PC-3 (cell line): Measurements from ENCODE around the gene CTF1. TPM values are rescaled to one million over a fixed set of nuclear protein-coding genes. Genes with fewer than 3 reads are reported as not detected.

Experiments used
- ATAC-seq: fragments of 200-7000 bp; cut with Tn5 transposase; 2 replicates; pipeline ENCODE4 v1.9.1; 2020; ENCODE audit warnings: mild to moderate bottlenecking, moderate library complexity
- BruUV-seq: library from RNA; stranded (reverse); fragments of 400-500 nt; replicated peaks from 2 replicates; lab custom pipeline; 2021; lab: Mats Ljungman, UMichigan
- CTCF ChIA-PET: fragments of 300-600 bp; sonication (Branson Sonifier 250); formaldehyde crosslinking; loops from one replicate; lab custom pipeline; 2022; ENCODE audit warnings: antibody characterized with exemption; lab: Charles Lee
- POLR2A ChIA-PET: fragments of 300-600 bp; sonication (Branson Sonifier 250); formaldehyde crosslinking; loops from one replicate; lab custom pipeline; 2022; ENCODE audit warnings: antibody characterized with exemption; ENCODE audit not compliant: unreplicated experiment; lab: Charles Lee
- DNase-seq: peaks from one replicate; pipeline ENCODE4 v3.0.0-alpha.2; 2015
- H2AFZ ChIP-seq: fragments of 300-600 bp; sonication (generic); 2 replicates; pipeline ENCODE4 v1.6.0; 2016; ENCODE audit warnings: antibody characterized with exemption, low read length
- H3F3A ChIP-seq: fragments of 300-600 bp; sonication (generic); one replicate; pipeline ENCODE4 v1.6.0; 2017; ENCODE audit warnings: antibody characterized with exemption, low read length, control low read depth, mild to moderate bottlenecking; ENCODE audit not compliant: unreplicated experiment
- H3K27ac ChIP-seq: fragments of 300-600 bp; sonication (generic); 2 replicates; pipeline ENCODE4 v1.5.1; 2016; ENCODE audit warnings: mild to moderate bottlenecking, low read length
- H3K27me3 ChIP-seq: fragments of 300-600 bp; sonication (generic); 2 replicates; pipeline ENCODE4 v1.6.1; 2016; ENCODE audit warnings: low read length, mixed read lengths
- H3K36me3 ChIP-seq: fragments of 300-600 bp; sonication (generic); 2 replicates; pipeline ENCODE4 v1.6.1; 2016; ENCODE audit warnings: low read depth, mixed run types, low read length, mixed read lengths
- H3K4me1 ChIP-seq: fragments of 300-600 bp; sonication (generic); 2 replicates; pipeline ENCODE4 v1.5.1; 2016; ENCODE audit warnings: low read length; ENCODE audit not compliant: insufficient read depth
- H3K4me2 ChIP-seq: fragments of 300-600 bp; sonication (generic); 2 replicates; pipeline ENCODE4 v1.6.0; 2016; ENCODE audit warnings: low read length
- H3K4me3 ChIP-seq: fragments of 300-600 bp; sonication (generic); 2 replicates; pipeline ENCODE4 v1.5.1; 2016; ENCODE audit warnings: mild to moderate bottlenecking, low read length, mixed read lengths
- H3K79me2 ChIP-seq: fragments of 300-600 bp; sonication (generic); 2 replicates; pipeline ENCODE4 v1.6.1; 2017; ENCODE audit warnings: low read length, mixed read lengths
- H3K9ac ChIP-seq: fragments of 300-600 bp; sonication (generic); 2 replicates; pipeline ENCODE4 v1.6.0; 2016; ENCODE audit warnings: mild to moderate bottlenecking, low read length
- H3K9me2 ChIP-seq: fragments of 300-600 bp; sonication (generic); replicated peaks from 2 replicates; pipeline ENCODE4 v1.6.1; 2016; ENCODE audit warnings: mixed run types, low read length, mixed read lengths
- H3K9me3 ChIP-seq: fragments of 300-600 bp; sonication (generic); 2 replicates; pipeline ENCODE4 v1.6.1; 2016; ENCODE audit warnings: low read length, mixed read lengths
- H4K20me1 ChIP-seq: fragments of 300-600 bp; sonication (generic); 2 replicates; pipeline ENCODE4 v1.6.1; 2016; ENCODE audit warnings: low read length, mixed read lengths
- EZH2 ChIP-seq: fragments of 300-600 bp; sonication (generic); IDR thresholded peaks from one replicate; pipeline ENCODE4 v1.6.1; 2017; ENCODE audit warnings: antibody characterized with exemption, mild to moderate bottlenecking, low read length; ENCODE audit not compliant: unreplicated experiment
- EZH2phosphoT487 ChIP-seq: fragments of 300-600 bp; sonication (generic); IDR thresholded peaks from 2 replicates; pipeline ENCODE4 v1.6.1; 2018; ENCODE audit warnings: mild to moderate bottlenecking, antibody characterized with exemption, low read length, borderline replicate concordance
- intact Hi-C: fragments of 100-400 bp; cut with micrococcal nuclease; formaldehyde crosslinking; loops from 2 replicates; pipeline ENCODE4 v1.9.0; 2023
- total RNA-seq: library from RNA; depleted of rRNA; stranded (reverse); fragments of >200 nt; gene quantifications from 2 replicates; pipeline ENCODE4 v1.2.3, GENCODE V29; 2014
- TF ChIP-seq, protein P1 (sequence below): fragments of 300-600 bp; sonication (generic); conservative IDR thresholded peaks from 2 replicates; pipeline ENCODE4 v1.5.1; 2017; ENCODE audit warnings: antibody characterized with exemption, low read depth, mild to moderate bottlenecking, low read length

Gene CTF1
- total RNA-seq, 1 experiment from 2014 or later, result 0.29 TPM

GRCh38 chr16:30948667-30949649 is 52.5 kb downstream of the CTF1 start, which contains the start of gene ORAI3:
TSS of gene ORAI3 (plus strand) at chr16:30949068. CDS start at chr16:30949290, 222 bp downstream.
- TF ChIP-seq EZH2 (no peak), EZH2phosphoT487 (no peak)
- TF ChIP-seq, protein P1, sequence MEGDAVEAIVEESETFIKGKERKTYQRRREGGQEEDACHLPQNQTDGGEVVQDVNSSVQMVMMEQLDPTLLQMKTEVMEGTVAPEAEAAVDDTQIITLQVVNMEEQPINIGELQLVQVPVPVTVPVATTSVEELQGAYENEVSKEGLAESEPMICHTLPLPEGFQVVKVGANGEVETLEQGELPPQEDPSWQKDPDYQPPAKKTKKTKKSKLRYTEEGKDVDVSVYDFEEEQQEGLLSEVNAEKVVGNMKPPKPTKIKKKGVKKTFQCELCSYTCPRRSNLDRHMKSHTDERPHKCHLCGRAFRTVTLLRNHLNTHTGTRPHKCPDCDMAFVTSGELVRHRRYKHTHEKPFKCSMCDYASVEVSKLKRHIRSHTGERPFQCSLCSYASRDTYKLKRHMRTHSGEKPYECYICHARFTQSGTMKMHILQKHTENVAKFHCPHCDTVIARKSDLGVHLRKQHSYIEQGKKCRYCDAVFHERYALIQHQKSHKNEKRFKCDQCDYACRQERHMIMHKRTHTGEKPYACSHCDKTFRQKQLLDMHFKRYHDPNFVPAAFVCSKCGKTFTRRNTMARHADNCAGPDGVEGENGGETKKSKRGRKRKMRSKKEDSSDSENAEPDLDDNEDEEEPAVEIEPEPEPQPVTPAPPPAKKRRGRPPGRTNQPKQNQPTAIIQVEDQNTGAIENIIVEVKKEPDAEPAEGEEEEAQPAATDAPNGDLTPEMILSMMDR, result no peak
- peak within 1 kb of the TSS; percentile 97 for H3K4me2 ChIP-seq
- H3K79me2 ChIP-seq, result no peaks in the 10 kb centered on the region
- no peaks in the 10 kb centered on the region for H3K27me3 ChIP-seq
- ATAC-seq, result peak; percentile 63
- no peaks in the 10 kb centered on the region for H3K9me3 ChIP-seq
- H3K4me3 ChIP-seq, result peak within 1 kb of the TSS; percentile 79
- H3F3A ChIP-seq, result no peaks in the 10 kb centered on the region
- POLR2A ChIA-PET, result no interaction called here
- no peaks in the 10 kb centered on the region for H3K9me2 ChIP-seq
- CTCF ChIA-PET, result interaction anchor here (0.6 to 0.9 kb wide), 2 partner anchors 47 to 493 kb away, joined by 4 read pairs; partner anchors contain the start of gene ZNF843
- BruUV-seq, result no TSS peak
- H3K9ac ChIP-seq, result peak within 1 kb of the TSS; percentile 70
- intact Hi-C loops, result no loop called here
- no peak within 1 kb of the TSS for H3K27ac ChIP-seq
- H3K4me1 ChIP-seq, result peaks cover 8% of the 10 kb centered on the region
- H3K36me3 ChIP-seq, result no peaks in the 10 kb centered on the region; the same call in 1 of the 2 replicates
- peak; percentile 42 for DNase-seq
- no peaks in the 10 kb centered on the region for H4K20me1 ChIP-seq
- H2AFZ ChIP-seq, result peak within 1 kb of the TSS; percentile 84

DNA sequence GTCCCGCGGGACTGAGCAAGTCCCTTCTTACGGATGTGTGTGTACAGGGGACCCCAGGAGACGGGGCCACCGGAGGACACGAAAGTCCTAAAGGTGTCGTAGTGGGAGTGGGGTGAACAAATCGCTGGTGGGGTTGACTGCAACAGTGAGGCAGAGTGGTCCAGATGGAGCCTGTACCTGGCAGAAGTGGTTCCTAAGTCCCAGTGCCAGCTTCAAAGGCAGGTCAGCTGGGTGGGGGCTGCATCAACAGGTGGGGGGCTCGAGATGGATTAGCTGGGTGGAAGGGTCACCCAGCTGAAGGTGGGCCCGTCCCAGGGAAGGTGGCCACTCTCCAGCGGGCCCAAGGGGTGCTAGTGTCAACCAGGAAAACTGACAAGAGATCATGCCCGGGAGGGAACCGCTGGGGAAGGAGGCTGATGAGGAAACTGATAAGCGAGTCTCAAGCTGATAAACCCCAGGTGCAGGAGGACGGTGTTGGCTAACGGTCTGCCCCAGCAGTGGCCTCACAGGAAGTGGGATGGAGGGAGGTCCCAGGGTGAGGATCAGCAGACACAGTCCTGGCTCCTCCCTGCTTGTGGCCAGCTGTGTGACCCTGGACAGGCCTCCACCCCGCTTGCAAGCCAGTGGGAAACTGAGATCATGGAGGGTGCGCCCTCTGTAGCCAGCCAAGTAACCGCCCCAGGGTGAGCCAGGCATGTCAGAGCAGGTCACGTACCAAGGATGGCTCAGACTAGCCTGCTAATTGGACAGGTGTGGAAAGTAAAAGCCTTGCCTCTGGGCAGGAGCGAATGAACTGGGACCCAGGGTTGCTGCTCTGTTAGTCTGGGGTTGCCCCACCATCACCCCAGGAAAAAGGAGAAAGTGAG is 53.5 kb downstream of the CTF1 start:
- Histone ChIP-seq H3K4me3 (peak overlapping the region; percentile 79), H2AFZ (no peak overlapping the region), H3K36me3 (no peaks in the 10 kb centered on the region; the same call in 1 of the 2 replicates), H3K79me2 (no peaks in the 10 kb centered on the region), H3K9me2 (no peaks in the 10 kb centered on the region), H3K27me3 (no peaks in the 10 kb centered on the region), H3K9ac (peak overlapping the region; percentile 70), H3F3A (no peaks in the 10 kb centered on the region), H3K4me1 (peaks cover 8% of the 10 kb centered on the region), H4K20me1 (no peaks in the 10 kb centered on the region), H3K9me3 (no peaks in the 10 kb centered on the region), H3K27ac (no peak overlapping the region), H3K4me2 (peak overlapping the region; percentile 97)
- POLR2A ChIA-PET, result no interaction called here
- TF ChIP-seq EZH2phosphoT487 (no peak), EZH2 (no peak)
- TF ChIP-seq, protein P1, result no peak
- DNase-seq (peak; percentile 20), ATAC-seq (peak; percentile 42)
- TSS peak; percentile 57 for BruUV-seq
- CTCF ChIA-PET, result interaction anchor here (0.6 to 0.9 kb wide), 2 partner anchors 48 to 493 kb away, joined by 4 read pairs; partner anchors contain the start of gene ZNF843
- intact Hi-C loops, result no loop called here
